ENCODE measurements around the gene AFG3L2. TPM values are rescaled to one million over a fixed set of nuclear protein-coding genes. Genes with fewer than 3 reads are reported as not detected.

The AFG3L2 gene
- total RNA-seq, 4 donors from 2014 or later: 39.8 to 47.7 (median 41.7) TPM

DNA sequence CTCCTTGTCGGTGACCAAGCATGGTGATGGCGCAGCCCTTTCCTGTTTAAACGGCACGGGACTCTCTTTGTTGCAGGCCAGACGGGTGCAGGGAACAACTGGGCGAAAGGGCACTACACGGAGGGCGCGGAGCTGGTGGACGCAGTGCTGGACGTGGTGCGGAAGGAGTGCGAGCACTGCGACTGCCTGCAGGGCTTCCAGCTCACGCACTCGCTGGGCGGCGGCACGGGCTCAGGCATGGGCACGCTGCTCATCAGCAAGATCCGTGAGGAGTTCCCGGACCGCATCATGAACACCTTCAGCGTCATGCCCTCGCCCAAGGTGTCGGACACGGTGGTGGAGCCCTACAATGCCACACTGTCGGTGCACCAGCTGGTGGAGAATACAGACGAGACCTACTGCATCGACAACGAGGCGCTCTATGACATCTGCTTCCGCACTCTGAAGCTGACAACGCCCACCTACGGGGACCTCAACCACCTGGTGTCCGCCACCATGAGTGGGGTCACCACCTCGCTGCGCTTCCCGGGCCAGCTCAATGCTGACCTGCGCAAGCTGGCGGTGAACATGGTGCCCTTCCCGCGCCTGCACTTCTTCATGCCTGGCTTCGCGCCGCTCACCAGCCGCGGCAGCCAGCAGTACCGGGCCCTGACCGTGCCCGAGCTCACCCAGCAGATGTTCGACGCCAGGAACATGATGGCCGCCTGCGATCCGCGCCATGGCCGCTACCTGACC is 51.9 kb downstream of the AFG3L2 start:
- WGBS: 96% methylated on average over 57 of the region's 58 CpGs
- Histone ChIP-seq H3K9me3 (no peaks in the 10 kb centered on the region), H3K27me3 (no peaks in the 10 kb centered on the region), H3K4me3 (no peak overlapping the region), H3K36me3 (peaks cover 31 to 97% (median 85%) of the 10 kb centered on the region in 4 donors), H3K27ac (replicated peaks in 1 of 4) (no peak overlapping the region), H3K4me1 (peaks cover 38 to 45% (median 41%) of the 10 kb centered on the region in 4 donors)
- intact Hi-C loops (cut with DNase I): no loop called here
- no peak for TF ChIP-seq POLR2A (IDR thresholded peaks at IDR 0.05; ENCODE audit: low read depth)
- no peak for TF ChIP-seq EP300 (IDR thresholded peaks at IDR 0.05)
- peak in 1 of 2 donors; percentile 28 for TF ChIP-seq POLR2AphosphoS5 (IDR thresholded peaks at IDR 0.05)
- TF ChIP-seq, protein P1, sequence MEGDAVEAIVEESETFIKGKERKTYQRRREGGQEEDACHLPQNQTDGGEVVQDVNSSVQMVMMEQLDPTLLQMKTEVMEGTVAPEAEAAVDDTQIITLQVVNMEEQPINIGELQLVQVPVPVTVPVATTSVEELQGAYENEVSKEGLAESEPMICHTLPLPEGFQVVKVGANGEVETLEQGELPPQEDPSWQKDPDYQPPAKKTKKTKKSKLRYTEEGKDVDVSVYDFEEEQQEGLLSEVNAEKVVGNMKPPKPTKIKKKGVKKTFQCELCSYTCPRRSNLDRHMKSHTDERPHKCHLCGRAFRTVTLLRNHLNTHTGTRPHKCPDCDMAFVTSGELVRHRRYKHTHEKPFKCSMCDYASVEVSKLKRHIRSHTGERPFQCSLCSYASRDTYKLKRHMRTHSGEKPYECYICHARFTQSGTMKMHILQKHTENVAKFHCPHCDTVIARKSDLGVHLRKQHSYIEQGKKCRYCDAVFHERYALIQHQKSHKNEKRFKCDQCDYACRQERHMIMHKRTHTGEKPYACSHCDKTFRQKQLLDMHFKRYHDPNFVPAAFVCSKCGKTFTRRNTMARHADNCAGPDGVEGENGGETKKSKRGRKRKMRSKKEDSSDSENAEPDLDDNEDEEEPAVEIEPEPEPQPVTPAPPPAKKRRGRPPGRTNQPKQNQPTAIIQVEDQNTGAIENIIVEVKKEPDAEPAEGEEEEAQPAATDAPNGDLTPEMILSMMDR (IDR thresholded peaks at IDR 0.05): no peak
- no peak for DNase-seq (ENCODE audit: extremely low spot score)

DNA sequence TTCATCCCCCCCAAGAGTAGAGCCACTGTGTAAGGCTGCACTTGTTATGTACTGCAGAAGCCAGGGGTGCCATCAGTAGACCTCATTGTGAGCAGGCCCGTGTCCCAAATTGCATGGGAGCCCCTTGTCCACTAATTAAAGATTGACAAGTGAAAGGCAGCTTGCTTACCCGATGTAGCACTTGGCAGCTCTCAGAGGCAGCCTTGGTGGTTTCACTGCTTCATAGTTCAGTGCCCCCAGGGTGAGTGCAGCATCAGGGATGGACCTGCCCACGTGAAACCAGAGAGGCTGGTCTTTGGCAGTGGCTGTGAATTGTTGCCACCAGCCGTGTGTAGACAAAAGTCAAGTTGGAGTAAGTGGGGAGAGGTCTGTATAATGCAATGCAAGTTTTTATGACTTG is 55.7 kb downstream of the AFG3L2 start:
- peak overlapping the region; percentile 12 to 54 (median 28) for H3K27ac ChIP-seq (replicated peaks in 1 of 4)
- H3K4me3 ChIP-seq: no peak overlapping the region
- no peaks in the 10 kb centered on the region for H3K9me3 ChIP-seq
- WGBS: 38% methylated on average over 4 of the region's 4 CpGs
- no peaks in the 10 kb centered on the region for H3K27me3 ChIP-seq
- peaks cover 22 to 74% (median 57%) of the 10 kb centered on the region in 4 donors for H3K36me3 ChIP-seq
- no peak for TF ChIP-seq POLR2AphosphoS5 (IDR thresholded peaks at IDR 0.05)
- TF ChIP-seq POLR2A (IDR thresholded peaks at IDR 0.05; ENCODE audit: low read depth): no peak
- TF ChIP-seq, protein P1 (IDR thresholded peaks at IDR 0.05): no peak
- no peak for TF ChIP-seq EP300 (IDR thresholded peaks at IDR 0.05)
- no peak for DNase-seq (ENCODE audit: extremely low spot score)
- intact Hi-C loops (cut with DNase I): no loop called here
- peaks cover 45 to 58% (median 49%) of the 10 kb centered on the region in 4 donors for H3K4me1 ChIP-seq

DNA sequence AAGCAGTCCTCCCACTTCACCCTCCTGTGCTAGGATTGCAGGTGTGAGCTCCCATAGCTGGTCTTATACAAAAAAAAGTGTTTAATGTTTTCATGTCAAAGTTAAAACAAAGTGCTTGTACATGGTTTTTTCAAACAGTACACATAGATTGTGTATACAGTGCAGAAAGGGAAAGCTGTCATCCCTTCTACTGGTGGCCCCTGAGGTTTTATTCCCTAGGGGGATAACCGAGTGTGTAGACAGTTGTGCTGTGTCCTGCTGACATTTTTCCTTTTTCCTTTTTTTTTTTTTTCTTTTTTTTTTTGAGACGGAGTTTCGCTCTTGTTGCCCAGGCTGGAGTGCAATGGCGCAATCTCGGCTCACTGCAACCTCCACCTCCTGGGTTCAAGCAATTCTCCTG is 58.2 kb downstream of the AFG3L2 start:
- H3K4me1 ChIP-seq: peaks cover 65 to 77% (median 72%) of the 10 kb centered on the region in 4 donors
- peaks cover 0 to 69% (median 39%) of the 10 kb centered on the region in 4 donors for H3K36me3 ChIP-seq
- TF ChIP-seq, protein P1 (IDR thresholded peaks at IDR 0.05): no peak
- no peak for TF ChIP-seq POLR2AphosphoS5 (IDR thresholded peaks at IDR 0.05)
- intact Hi-C loops (cut with DNase I): loop anchor here (2.0 kb wide), 1 partner anchor 58 kb away; the partner anchor contains the start of gene AFG3L2
- peak overlapping the region; percentile 77 to 100 (median 82) for H3K27ac ChIP-seq (replicated peaks in 1 of 4)
- no peak for DNase-seq (ENCODE audit: extremely low spot score)
- WGBS: 60% methylated on average over 5 of the region's 5 CpGs
- no peaks in the 10 kb centered on the region for H3K27me3 ChIP-seq
- H3K4me3 ChIP-seq: no peak overlapping the region
- H3K9me3 ChIP-seq: no peaks in the 10 kb centered on the region

DNA sequence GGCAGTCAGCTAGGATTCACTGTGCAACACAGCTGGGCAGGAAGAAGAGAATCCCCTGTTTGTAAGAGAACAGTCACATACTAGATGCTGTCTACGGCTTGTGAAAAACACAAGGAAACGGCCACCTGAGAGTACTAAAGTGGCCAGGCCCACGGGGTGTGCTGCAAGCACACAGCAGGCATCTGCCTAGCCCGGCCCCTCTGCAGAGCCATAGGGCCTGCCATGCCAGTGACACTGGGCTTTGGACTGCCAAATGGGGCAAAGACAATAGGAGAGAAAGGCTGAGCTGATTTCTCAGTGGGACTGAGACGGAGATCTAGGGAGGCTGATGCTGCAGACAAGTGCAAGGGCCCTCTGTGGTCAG is 58.7 kb downstream of the AFG3L2 start:
- peaks cover 70 to 83% (median 78%) of the 10 kb centered on the region in 4 donors for H3K4me1 ChIP-seq
- TF ChIP-seq EP300 (IDR thresholded peaks at IDR 0.05) (no peak), POLR2AphosphoS5 (IDR thresholded peaks at IDR 0.05) (no peak), POLR2A (IDR thresholded peaks at IDR 0.05; ENCODE audit: low read depth) (no peak)
- TF ChIP-seq, protein P1 (IDR thresholded peaks at IDR 0.05): no peak
- peak overlapping the region in 3 of 4 donors; percentile 5 to 18 (median 17) for H3K4me3 ChIP-seq
- no peaks in the 10 kb centered on the region for H3K9me3 ChIP-seq
- 39% methylated on average over 5 of the region's 5 CpGs for WGBS
- no peak for DNase-seq (ENCODE audit: extremely low spot score)
- intact Hi-C loops (cut with DNase I): loop anchor here (2.0 kb wide), 1 partner anchor 58 kb away; the partner anchor contains the start of gene AFG3L2
- no peaks in the 10 kb centered on the region for H3K27me3 ChIP-seq
- peaks cover 0 to 70% (median 38%) of the 10 kb centered on the region in 4 donors for H3K36me3 ChIP-seq
- peak overlapping the region; percentile 77 to 100 (median 82) for H3K27ac ChIP-seq (replicated peaks in 1 of 4)

All from esophagus muscularis mucosa (tissue), 4 donors.